GM18861 (cell line): ENCODE data around the gene BRINP3.
A peak's percentile ranks its signal among the peaks of the same experiment; 100 is the strongest.
"Not testable (repeated sequence)": the region's sequence is repeated elsewhere in the genome, so short reads cannot be mapped to it uniquely, and the experiment has no call there.

ENCODE experiments used
- ATAC-seq: cut with Tn5 transposase; IDR thresholded peaks from one replicate; pipeline ENCODE4 v1.9.1; 2021; ENCODE audit not compliant: unreplicated experiment

BRINP3 gene

DNA sequence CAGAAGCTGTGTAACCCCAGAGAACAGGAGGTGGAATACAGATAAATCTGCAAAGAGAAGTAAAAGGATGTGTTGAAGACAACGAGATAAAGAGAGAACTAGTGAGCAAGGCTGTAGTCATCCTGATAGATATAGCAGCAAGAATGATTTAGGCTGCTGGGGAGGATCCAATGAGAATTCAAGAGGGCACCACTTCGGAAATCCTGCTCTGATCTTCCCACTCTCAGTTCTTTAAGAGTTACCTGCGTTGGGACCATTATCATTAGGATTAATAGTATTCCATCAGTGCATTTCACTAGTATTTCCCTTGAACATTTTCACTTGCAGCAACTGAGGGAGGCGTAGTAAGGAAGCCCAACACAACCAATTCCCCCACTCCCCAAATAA lies at the start of gene BRINP3:
BRINP3 (minus strand) TSS at position 103 of the 387 bp plus-strand sequence.
- no peak for ATAC-seq

DNA sequence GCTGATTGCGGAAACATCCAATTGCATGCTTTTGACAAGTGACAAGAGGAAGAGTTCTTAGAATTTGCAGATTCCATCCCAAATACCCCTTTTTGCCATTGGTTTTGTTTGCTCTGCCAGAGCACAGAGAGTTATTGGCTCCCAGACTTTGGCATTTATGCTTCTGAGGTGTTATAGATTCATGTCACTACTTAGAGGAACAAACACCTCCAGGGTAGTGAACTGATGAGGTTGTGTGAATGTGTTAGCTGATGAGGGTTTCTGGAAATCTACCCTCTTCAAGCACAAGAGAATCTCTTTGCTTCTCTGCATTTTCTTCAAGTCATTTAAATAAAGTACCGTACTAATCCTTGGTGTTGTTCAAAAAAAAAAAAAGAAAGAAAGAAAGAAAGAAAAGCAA lies 33.9 kb upstream of the BRINP3 start:
- no peak for ATAC-seq

DNA sequence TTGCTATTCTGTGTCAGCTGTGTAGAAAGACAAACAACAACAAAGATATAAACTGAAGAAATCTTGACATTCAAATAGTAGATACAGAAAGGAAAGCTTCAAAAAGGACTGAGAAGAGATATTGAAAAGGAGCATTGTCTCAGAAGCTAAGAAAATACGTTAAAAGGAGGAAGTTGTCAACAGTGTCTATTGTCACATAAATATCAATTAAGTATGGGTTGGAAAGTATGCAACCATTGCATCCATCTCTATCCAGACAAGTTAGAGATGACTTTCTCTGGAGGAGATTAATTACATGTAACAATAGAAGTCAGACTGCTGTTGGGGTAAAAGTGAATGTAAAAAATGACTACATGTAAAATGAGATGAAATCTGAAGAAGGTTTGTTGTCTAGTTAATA lies 29.7 kb upstream of the BRINP3 start:
- ATAC-seq, result no peak

GRCh38 chr1:190504539-190504938 lies 26.9 kb upstream of the BRINP3 start:
- not testable (repeated sequence) for ATAC-seq

- ATAC-seq, result no peak
Measured at GRCh38 chr1:190497565-190497964, 19.9 kb upstream of the BRINP3 start.

GRCh38 chr1:190494451-190494850 lies 16.8 kb upstream of the BRINP3 start:
- ATAC-seq, result no peak

- ATAC-seq, result no peak
Measured at GRCh38 chr1:190491404-190491803, 13.7 kb upstream of the BRINP3 start.

- ATAC-seq, result no peak
Measured at GRCh38 chr1:190484045-190484444, 6.4 kb upstream of the BRINP3 start.

DNA sequence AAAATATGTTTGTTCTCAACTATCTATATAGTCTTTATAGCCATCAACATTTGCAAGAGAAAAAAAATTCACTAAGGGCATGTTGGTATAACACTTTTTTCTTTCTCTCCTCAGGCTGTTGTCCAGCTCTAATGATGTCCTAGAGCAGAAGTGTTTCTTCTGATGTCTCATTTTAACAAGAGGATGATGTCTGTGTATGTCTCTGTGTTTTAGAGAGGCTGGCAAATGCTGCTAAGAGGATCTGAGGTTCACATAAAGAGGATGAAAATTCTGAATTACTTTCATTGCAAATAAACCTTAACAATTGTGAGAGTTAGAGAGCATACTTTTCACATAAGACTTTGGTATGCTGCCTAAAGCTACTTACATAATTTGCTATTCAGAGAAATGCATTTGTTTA lies 2.6 kb upstream of the BRINP3 start:
- no peak for ATAC-seq

DNA sequence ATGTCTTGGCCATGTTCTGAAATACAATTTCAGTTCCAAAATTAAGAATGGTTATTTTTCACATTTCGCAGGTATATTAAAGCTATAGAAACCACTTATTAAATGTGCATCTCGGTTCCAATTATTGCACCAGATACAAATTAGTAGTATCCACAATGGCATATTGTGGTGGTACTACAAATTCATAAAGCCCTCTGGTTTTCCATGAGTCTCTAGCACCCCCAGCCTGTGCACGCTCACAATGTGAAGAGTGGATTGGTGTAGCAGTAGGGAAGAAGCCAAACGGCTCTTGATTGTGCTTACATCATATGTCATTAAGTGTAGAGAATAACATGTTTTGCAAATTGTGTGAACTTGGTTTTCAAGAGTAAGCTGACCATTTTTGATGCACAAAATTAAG lies 1.9 kb upstream of the BRINP3 start:
- no peak for ATAC-seq

DNA sequence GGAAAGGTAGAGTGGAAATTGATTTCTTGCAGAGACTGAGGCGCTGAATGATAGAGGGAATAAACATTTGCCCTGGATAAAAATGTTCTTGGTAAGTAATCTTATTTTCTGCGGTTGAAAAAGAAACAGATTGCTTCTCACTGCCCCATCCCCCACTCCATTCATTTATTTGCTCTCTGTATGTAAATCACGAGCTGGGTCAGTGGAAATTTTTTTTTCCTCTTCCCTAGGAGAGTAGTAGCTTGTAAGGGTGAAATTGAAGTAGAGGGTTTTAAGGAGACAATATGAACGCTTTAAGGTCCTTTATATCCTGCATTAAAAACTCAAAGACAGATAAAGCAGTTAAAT lies 1.4 kb upstream of the BRINP3 start:
- ATAC-seq, result no peak

DNA sequence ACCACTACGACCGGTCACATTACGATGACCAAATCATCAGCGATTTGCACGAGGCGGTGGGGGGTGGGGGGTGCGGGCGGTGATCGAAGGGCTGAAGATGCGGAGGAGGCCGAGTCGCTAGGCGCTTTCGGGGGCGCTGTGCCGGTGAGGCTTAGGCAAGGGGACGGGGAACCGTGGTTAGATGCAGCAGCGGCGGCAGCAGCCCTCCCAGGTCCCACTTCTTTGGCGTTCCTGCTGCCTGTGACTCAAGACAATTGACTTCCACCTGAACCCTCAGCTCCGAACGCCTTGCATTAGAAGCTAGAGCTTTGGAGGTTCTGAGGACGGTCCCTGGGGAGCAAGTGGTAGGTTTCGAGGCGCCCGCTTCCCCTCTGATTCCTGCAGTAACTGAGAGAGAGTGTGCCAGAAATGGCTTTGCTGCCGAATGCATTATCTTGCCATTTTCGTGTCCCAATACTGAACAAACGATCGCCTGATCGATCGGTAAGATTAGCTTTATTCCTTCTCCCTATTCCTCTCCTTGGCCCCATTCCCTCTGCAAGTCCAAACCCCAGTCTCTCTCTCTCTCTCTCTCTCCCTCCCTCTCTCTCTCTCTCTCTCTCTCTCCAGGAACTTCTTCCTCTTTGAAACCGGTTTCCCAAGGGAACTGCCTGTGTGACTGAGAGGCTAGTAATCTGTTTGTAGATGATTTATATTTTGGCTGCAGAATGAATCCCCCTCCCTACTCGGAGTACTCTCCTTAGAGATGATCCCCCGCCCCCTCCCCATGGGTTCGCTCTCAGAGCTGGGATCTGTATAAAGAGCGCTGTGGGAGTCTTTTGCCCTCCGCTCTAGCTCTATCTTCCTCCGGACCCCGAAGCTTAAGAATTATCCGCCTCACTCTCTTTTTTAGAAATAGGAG lies 735 bp upstream of the BRINP3 start:
- ATAC-seq, result peak; percentile 71

DNA sequence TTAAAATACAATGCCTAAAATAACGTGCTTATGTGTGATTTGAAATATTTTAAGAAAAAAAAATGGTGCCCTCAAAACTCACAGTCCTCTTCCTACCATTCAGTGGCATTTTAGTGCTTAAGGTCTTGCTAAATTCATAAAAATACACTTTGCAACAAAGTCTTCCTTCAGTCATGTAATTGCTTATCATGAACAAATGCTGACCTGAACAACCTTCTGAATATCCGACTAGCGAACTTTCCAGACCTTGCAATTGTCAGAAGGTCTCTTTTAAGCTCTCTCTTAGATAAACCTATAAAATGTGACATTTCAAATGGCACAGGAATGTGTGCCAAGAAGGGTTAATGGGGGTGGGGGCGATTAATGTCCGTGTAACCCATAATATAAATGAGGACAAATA lies 858 bp downstream of the BRINP3 start:
- no peak for ATAC-seq

DNA sequence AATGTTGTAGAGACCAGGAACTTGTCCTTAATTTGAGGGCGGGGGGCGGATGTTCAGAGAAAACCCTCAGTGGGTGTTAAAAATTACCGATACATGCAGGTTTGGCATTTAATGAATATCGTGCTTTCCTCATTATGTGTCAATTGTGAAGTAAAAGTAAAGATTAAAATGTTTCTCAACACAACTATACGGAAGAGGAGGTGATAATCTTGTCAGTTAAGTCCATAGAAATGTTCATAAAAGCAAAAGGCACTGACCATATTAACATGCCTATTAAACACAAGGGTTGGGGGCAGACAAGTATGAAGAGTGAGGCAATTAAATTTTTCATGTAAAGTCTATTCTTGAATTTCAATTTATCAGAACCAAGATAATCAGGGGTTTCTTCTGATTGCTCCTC lies 1.3 kb downstream of the BRINP3 start:
- no peak for ATAC-seq

- no peak for ATAC-seq
Measured at GRCh38 chr1:190475421-190476141, 2.1 kb downstream of the BRINP3 start.

DNA sequence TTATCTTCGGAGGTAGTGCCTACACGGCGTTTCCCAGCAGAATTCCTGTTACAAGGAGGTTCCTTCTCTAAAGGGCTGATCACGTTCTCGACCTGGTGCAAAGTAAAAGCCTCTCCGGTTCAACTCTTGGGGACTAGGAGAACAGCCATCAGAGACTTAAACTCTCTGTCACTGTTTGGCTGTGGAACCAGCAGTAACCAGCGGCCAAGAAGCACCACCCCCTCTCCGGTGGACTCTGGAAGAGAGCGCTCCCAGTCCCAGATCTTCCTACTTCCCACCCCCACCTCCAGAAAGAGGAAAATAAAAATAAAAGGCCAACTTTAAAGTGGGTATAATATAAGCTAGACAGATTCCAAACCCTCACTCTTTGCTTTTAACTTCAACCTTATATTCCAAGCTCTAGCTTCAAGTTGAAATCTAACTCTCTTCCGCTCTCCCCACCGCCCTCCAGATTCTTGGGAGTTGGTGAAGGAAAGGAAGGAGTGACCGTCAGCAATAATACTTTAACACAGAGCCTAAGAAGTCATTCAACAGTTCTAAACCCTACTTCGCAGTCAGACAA lies 2.9 kb downstream of the BRINP3 start:
- ATAC-seq, result no peak

- no peak for ATAC-seq
Measured at GRCh38 chr1:190474010-190474409, 3.7 kb downstream of the BRINP3 start.

- ATAC-seq, result no peak
Measured at GRCh38 chr1:190472494-190472893, 5.2 kb downstream of the BRINP3 start.

DNA sequence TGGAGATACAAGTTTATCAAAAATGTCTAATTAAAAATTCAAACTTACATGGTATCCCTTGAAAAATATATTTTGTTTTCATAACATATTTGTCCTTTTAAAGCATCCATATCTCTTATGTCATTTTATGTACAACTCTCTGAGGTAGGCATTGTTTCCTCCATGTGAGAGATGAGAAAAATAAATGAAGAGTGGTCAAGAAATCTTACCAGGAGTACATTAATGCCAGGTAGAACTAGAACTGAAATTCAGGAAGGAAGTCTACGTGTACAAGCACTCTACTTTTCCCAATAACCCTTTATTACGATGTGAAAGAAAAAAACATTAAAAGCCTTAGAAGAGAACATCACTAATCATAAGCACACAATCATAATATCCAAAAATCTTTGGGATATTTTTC lies 5.6 kb downstream of the BRINP3 start:
- no peak for ATAC-seq

- ATAC-seq, result no peak
Measured at GRCh38 chr1:190464690-190465089, 13.0 kb downstream of the BRINP3 start.

GRCh38 chr1:190456129-190456528 lies 21.5 kb downstream of the BRINP3 start:
- no peak for ATAC-seq

GRCh38 chr1:190455631-190456030 lies 22.0 kb downstream of the BRINP3 start:
- no peak for ATAC-seq
